Nephron (organoid): ENCODE data around the gene RPS19BP1.

Source experiments
- H3K27ac Mint-ChIP-seq, 3 experiments: 2 replicates each; pipeline ENCODE4 v1.8.0; 2020; ENCODE audit warnings: mixed read lengths in 3 of 3, mild to moderate bottlenecking in 2 of 3, moderate library complexity in 1 of 3
- H3K27me3 Mint-ChIP-seq: 2 replicates; pipeline ENCODE4 v1.8.0; 2021; ENCODE audit warnings: low read depth, mild to moderate bottlenecking, moderate library complexity, mixed read lengths
- H3K36me3 Mint-ChIP-seq: 2 replicates; pipeline ENCODE4 v1.8.0; 2020; ENCODE audit warnings: low read depth, mixed read lengths
- H3K4me1 Mint-ChIP-seq: 2 replicates; pipeline ENCODE4 v1.8.0; 2020; ENCODE audit warnings: mixed read lengths
- H3K4me3 Mint-ChIP-seq, 3 experiments: 2 replicates each; pipeline ENCODE4 v1.8.0; 2020; ENCODE audit warnings: mild to moderate bottlenecking in 3 of 3, mixed read lengths in 3 of 3, moderate library complexity in 2 of 3
- H3K9me3 Mint-ChIP-seq: 2 replicates; pipeline ENCODE4 v1.8.0; 2020; ENCODE audit warnings: mixed read lengths
- CTCF ChIP-seq, 3 experiments: fragments of 200-600 bp; sonication (generic); IDR thresholded peaks; one replicate each; pipeline ENCODE4 v1.5.0; 2021; ENCODE audit warnings: antibody characterized with exemption in 3 of 3; ENCODE audit not compliant: unreplicated experiment in 3 of 3

The RPS19BP1 gene

GRCh38 chr22:39577366-39577765 is 44.8 kb upstream of the RPS19BP1 start:
- H3K4me3 Mint-ChIP-seq = no peak overlapping the region
- H3K27me3 Mint-ChIP-seq = peaks cover 15% of the 10 kb centered on the region
- no peak for TF ChIP-seq CTCF (IDR thresholded peaks at IDR 0.05; ENCODE audit: unreplicated experiment in 3 of 3)
- H3K4me1 Mint-ChIP-seq = peaks cover 7% of the 10 kb centered on the region
- H3K36me3 Mint-ChIP-seq = no peaks in the 10 kb centered on the region
- no peaks in the 10 kb centered on the region for H3K9me3 Mint-ChIP-seq
- no peak overlapping the region for H3K27ac Mint-ChIP-seq

GRCh38 chr22:39576027-39576426 is 43.5 kb upstream of the RPS19BP1 start:
- Mint-ChIP-seq H3K4me3 (no peak overlapping the region), H3K36me3 (no peaks in the 10 kb centered on the region), H3K4me1 (peaks cover 7% of the 10 kb centered on the region), H3K9me3 (no peaks in the 10 kb centered on the region), H3K27ac (no peak overlapping the region), H3K27me3 (peaks cover 25% of the 10 kb centered on the region)
- no peak for TF ChIP-seq CTCF (IDR thresholded peaks at IDR 0.05; ENCODE audit: unreplicated experiment in 3 of 3)

GRCh38 chr22:39575552-39575825 is 42.9 kb upstream of the RPS19BP1 start:
- H3K4me3 Mint-ChIP-seq = no peak overlapping the region
- peaks cover 28% of the 10 kb centered on the region for H3K27me3 Mint-ChIP-seq
- TF ChIP-seq CTCF (IDR thresholded peaks at IDR 0.05; ENCODE audit: unreplicated experiment in 3 of 3) = no peak

GRCh38 chr22:39574779-39575551 is 42.4 kb upstream of the RPS19BP1 start:
- Mint-ChIP-seq H3K9me3 (no peaks in the 10 kb centered on the region), H3K4me3 (no peak overlapping the region), H3K4me1 (peaks cover 3% of the 10 kb centered on the region), H3K36me3 (no peaks in the 10 kb centered on the region), H3K27ac (no peak overlapping the region), H3K27me3 (peaks cover 27% of the 10 kb centered on the region)
- no peak for TF ChIP-seq CTCF (IDR thresholded peaks at IDR 0.05; ENCODE audit: unreplicated experiment in 3 of 3)

More at GRCh38 chr22:39575552-39575825, 42.9 kb upstream of the RPS19BP1 start:
- Mint-ChIP-seq H3K9me3 (no peaks in the 10 kb centered on the region), H3K4me1 (peaks cover 7% of the 10 kb centered on the region), H3K36me3 (no peaks in the 10 kb centered on the region), H3K27ac (no peak overlapping the region)

GRCh38 chr22:39571538-39571937 is 39.0 kb upstream of the RPS19BP1 start:
- Mint-ChIP-seq H3K27ac (no peak overlapping the region), H3K27me3 (peaks cover 17% of the 10 kb centered on the region), H3K4me1 (no peaks in the 10 kb centered on the region)

More at GRCh38 chr22:39571538-39571937, 39.0 kb upstream of the RPS19BP1 start:
- no peak for TF ChIP-seq CTCF (IDR thresholded peaks at IDR 0.05; ENCODE audit: unreplicated experiment in 3 of 3)
- Mint-ChIP-seq H3K9me3 (no peaks in the 10 kb centered on the region), H3K36me3 (no peaks in the 10 kb centered on the region), H3K4me3 (no peak overlapping the region)
